Measurements from ENCODE around the gene PPP1R1B. TPM values are rescaled to one million over a fixed set of nuclear protein-coding genes. Genes with fewer than 3 reads are reported as not detected.

PPP1R1B gene
- total and polyA plus RNA-seq, 9 of the 15 experiments (the other 6 are each of a cell fraction or from before 2014, with no cell fraction given): 0.07 to 0.18 (median 0.10) TPM; not detected in 4

DNA sequence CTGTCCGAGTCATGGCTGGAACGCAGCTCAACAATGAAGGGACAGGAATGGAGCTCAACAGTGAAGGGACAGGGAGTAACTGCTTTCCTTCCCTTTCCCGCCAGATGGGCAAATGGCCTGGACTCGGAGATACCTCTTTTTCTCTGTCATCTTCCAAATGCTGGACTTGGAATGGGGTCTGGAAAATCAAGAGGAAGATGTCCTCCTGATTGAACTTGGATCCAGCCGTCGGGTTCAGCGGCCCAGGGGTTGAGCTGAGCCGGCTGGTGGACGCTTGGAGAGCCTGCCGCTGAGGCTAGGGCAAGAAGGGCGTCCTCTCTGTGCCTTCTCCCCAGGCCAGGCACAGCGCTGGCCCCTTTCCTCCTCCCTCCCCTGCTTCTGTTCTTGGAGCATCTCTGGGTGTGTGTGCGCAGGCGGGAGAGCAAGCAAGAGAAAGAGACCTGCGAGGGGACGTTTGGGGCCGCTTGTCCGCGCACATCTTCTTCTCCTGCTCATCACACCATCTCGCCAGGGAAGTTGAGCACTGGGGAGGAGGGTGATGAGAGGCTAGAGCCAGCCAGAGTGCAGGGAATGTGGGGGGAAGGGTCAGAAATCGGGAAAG lies 25.7 kb upstream of the PPP1R1B start:
- CTCF ChIA-PET (ENCODE audit: low intra/inter-chr PET ratio): no interaction called here
- DNase-seq (ENCODE audit: extremely low read depth in 1 of 4, low spot score in 3 of 4) (no peak), ATAC-seq (no peak), FAIRE-seq (no peak)
- BruUV-seq (replicated peaks): no TSS peak
- H3K4me2 ChIP-seq (ENCODE audit: insufficient read depth, low read length): no peak overlapping the region
- no peak overlapping the region for H3K9ac ChIP-seq (ENCODE audit: insufficient read depth in 1 of 2, low read depth in 2 of 2, low read length in 2 of 2)
- TF ChIP-seq, protein P1, sequence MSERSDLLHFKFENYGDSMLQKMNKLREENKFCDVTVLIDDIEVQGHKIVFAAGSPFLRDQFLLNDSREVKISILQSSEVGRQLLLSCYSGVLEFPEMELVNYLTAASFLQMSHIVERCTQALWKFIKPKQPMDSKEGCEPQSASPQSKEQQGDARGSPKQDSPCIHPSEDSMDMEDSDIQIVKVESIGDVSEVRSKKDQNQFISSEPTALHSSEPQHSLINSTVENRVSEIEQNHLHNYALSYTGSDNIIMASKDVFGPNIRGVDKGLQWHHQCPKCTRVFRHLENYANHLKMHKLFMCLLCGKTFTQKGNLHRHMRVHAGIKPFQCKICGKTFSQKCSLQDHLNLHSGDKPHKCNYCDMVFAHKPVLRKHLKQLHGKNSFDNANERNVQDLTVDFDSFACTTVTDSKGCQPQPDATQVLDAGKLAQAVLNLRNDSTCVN (CRISPR knock-in tag; IDR thresholded peaks at IDR 0.05): no peak
- no peak for TF ChIP-seq MAFK (IDR thresholded peaks at IDR 0.05; ENCODE audit: low read length)
- no peak for TF ChIP-seq ZEB2 (IDR thresholded peaks at IDR 0.05)
- no peak for TF ChIP-seq THRAP3 (IDR thresholded peaks at IDR 0.05; ENCODE audit: borderline replicate concordance)
- no peak for TF ChIP-seq COPS2 (conservative IDR thresholded peaks at IDR 0.05)
- in situ Hi-C loops (cut with MboI): loop anchor here (5.0 kb wide), 1 partner anchor 44 kb away; no protein-coding TSS in a partner anchor
- H3K79me2 ChIP-seq (ENCODE audit: control insufficient read depth, insufficient read depth, low read length): no peaks in the 10 kb centered on the region
- POLR2A ChIA-PET: interaction anchor here (0.6 to 1.1 kb wide), 3 partner anchors 15 to 35 kb away, joined by 3 to 4 read pairs (median 3); no protein-coding TSS in a partner anchor
- H3K27ac ChIP-seq (ENCODE audit: extremely low read depth, low read depth, low read length): no peak overlapping the region
- no peak overlapping the region for H3K4me3 ChIP-seq
- H3K27me3 ChIP-seq (ENCODE audit: control insufficient read depth in 2 of 2, insufficient read depth in 2 of 2, low read length in 2 of 2): peaks cover 57 to 85% of the 10 kb centered on the region in 2 experiments
- H3K9me1 ChIP-seq (ENCODE audit: control insufficient read depth, insufficient read depth, low read length): no peaks in the 10 kb centered on the region
- H2AFZ ChIP-seq (ENCODE audit: low read depth, low read length): no peak overlapping the region
- intact Hi-C loops (cut with micrococcal nuclease): no loop called here
- peaks cover 0 to 42% of the 10 kb centered on the region in 2 experiments; a peak in 2 of 5 replicates for H3K4me1 ChIP-seq (replicated peaks in 1 of 2; ENCODE audit: control insufficient read depth in 2 of 2, insufficient read depth in 2 of 2, low read length in 2 of 2)
- H3K36me3 ChIP-seq (ENCODE audit: control insufficient read depth, insufficient read depth, low read length): no peaks in the 10 kb centered on the region
- peaks cover 3% of the 10 kb centered on the region for H4K20me1 ChIP-seq (replicated peaks; ENCODE audit: control insufficient read depth, insufficient read depth, low read length)
- no peaks in the 10 kb centered on the region for H3K9me3 ChIP-seq (replicated peaks; ENCODE audit: control insufficient read depth, insufficient read depth, low read depth, low read length)
- WGBS (ENCODE audit: insufficient coverage, low coverage, missing lambda C conversion rate): 1% methylated on average over 18 of the region's 21 CpGs
